ENCODE measurements around the gene C1orf105.
"Not testable (repeated sequence)": the region's sequence is repeated elsewhere in the genome, so short reads cannot be mapped to it uniquely, and the experiment has no call there.

The C1orf105 gene

GRCh38 chr1:172492421-172492820 is 71.9 kb downstream of the C1orf105 start:
- no peak for FAIRE-seq

DNA sequence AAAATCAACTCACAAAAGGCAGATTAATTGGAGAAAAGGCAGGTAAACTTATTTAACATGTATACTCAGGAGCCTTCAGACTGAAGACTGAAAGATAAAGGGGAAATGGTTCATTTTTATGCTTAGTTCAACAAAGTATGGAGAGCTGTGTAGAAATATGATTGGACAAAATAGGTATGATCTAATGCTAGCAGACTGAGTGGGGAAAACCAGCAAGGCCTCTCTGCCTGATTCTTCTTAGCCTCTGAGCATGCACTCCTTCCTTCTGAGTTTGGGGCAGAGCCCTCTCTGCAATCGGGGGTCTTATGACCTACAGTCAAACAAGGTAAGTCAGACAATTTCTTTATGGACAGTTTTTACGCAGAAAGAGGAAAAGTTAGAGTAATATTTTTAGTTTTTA is 73.7 kb downstream of the C1orf105 start:
- FAIRE-seq, result no peak

GRCh38 chr1:172496127-172496526 is 75.6 kb downstream of the C1orf105 start:
- not testable (repeated sequence) for FAIRE-seq

DNA sequence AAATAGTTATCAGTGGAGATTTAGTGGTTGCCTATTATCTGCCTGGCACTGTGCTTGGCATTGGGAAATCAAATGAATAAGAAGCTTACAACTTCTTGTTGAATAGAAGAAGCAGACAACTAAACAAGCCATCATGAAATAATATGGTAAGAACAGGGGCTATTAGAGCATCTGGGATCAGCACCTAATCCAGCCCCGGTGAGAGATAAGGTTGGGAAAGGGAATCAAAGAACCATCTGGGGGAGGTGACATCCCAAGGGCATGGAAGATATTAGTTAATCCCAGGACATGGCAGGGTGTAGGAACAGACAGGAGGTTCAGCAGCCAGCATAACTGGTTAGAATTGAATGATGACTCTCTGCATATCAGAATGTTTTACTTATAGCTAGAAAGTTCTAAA is 76.2 kb downstream of the C1orf105 start:
- FAIRE-seq, result no peak

GRCh38 chr1:172497230-172497629 is 76.7 kb downstream of the C1orf105 start:
- FAIRE-seq, result no peak

DNA sequence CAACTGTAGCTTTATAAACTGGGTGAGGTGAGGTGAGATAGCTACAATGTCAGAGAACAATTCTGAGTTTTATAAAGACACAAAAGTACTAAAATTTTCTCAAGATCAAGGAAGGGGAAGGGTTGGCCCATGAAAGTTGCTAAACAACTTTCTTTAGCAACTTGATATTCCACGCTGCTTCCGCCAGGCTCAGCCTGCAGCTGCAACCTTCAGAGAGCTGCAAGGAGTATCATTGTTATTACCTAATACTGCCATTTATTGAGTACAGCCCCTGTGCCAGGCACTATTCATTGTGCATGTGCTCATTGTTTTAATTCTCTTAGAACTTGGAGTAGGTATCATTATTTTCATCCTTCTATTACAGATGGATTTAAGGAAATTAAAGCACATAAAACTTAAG is 78.4 kb downstream of the C1orf105 start:
- FAIRE-seq, result no peak

GRCh38 chr1:172499636-172500141 is 79.2 kb downstream of the C1orf105 start:
- FAIRE-seq, result no peak

DNA sequence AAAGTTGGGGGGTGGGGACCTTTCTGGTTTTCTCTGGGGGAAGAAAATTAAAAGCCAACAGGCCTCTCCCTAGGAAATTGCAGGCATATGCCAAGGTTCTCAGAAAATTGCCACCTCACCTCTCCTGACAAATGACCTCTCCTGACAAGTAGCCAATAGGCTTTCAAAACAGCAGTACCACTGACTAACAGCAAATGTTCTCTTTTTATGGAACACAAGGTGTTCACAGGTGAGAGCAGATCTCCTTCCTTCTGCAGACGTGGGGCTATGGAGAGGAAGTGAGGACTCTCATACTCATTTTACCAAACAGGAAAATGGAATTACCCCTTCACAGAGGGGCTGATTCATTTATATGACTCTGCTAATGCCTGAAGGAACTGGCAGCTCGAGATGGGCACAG is 79.7 kb downstream of the C1orf105 start:
- FAIRE-seq, result no peak

- FAIRE-seq, result no peak
These were observed 87.3 kb downstream of the C1orf105 start for GRCh38 chr1:172507741-172508140.

GRCh38 chr1:172510479-172510878 is 90.0 kb downstream of the C1orf105 start:
- no peak for FAIRE-seq

- no peak for FAIRE-seq
These were observed 92.1 kb downstream of the C1orf105 start for GRCh38 chr1:172512591-172512990.

GRCh38 chr1:172513479-172513878 is 93.0 kb downstream of the C1orf105 start:
- FAIRE-seq, result no peak

DNA sequence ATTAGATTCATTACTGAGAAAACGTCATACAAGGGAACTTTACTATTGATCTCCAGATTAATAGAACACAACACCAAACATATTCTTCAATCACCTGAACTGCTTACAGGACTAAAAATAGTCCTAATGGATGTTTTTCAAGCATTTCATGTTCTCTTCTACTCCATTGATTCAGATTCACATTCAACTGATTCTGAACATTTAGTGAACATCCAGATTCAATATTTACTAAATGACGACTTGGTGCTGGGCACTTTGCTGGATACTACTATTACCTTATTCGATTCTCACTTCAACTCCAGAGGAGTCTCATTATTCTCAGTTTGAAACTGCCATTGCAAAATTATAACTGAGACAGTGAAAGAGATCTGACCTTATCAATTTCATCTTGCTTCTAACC is 93.6 kb downstream of the C1orf105 start:
- FAIRE-seq, result no peak

DNA sequence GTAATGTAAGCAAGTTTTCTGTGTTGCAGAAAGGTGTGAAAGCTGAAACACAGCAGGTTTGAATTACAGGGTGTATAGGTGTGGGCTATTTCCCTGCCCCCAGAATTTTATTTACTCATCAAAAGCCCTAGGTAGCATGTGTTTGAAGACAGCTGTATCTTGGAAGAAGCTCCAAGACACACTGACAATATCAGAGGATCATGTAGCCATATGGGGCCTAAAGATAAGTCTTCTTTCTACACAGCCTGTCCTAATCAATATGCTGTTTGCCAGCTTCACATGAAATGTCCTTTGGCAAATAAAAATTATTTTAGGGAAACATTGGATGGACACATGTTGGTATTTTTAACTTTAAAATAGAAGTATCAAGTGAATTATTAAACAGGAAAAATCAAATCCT is 95.0 kb downstream of the C1orf105 start:
- no peak for FAIRE-seq

- no peak for FAIRE-seq
These were observed 95.4 kb downstream of the C1orf105 start for GRCh38 chr1:172515927-172516326.

DNA sequence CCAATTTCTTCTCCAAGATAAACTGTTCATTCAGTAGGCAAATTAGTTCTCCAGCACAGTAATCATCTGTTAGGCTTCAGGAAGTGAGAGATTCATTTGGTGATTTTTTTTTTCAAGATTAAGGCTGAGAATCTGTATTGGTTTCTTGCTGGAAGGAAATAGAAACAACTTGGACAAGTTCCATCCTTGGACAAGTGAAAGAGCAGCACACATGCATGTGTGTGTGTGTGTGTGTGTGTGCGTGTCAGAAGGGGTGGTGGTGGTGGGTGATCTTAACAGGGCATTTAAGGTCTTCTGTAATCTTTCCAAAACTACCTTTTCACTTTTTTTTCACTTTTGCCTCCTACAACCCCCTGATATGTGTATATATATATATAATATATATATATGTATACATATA is 96.6 kb downstream of the C1orf105 start:
- FAIRE-seq, result no peak

DNA sequence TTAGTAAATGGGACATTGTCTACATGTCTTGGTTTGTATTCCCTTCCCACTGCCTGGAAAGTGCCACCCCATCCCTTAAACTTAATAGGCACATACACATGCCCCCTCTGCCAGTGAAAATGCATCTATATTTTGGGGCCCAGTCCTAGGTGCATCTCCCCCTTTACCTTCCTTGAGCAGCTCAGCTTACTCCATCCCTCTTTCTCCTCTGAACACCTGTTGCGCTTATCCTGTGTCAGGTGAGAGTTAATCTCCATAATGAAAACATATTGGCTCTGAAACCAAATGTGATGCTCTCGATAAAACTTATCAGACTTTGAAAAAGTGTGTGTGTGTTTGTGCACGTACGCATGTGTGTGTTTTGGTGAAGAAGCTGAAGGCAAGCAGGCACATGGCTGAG is 97.1 kb downstream of the C1orf105 start:
- no peak for FAIRE-seq
